ENCODE data around the gene LRRC75A. TPM values are rescaled to one million over a fixed set of nuclear protein-coding genes. Genes with fewer than 3 reads are reported as not detected.

The LRRC75A gene
- total and polyA plus RNA-seq, 2 of the 13 experiments (the other 11 are each of a cell fraction or from before 2014, with no cell fraction given): 0.03 TPM; not detected in 1

GRCh38 chr17:16477666-16478065, 14.3 kb downstream of the LRRC75A start:
- no peak for FAIRE-seq
- H3K4me3 ChIP-seq (replicated peaks in 1 of 3; ENCODE audit: insufficient read depth in 1 of 3, low read depth in 2 of 3, low read length in 3 of 3): no peak overlapping the region
- H2AFZ ChIP-seq (ENCODE audit: low read length): no peak overlapping the region
- DNase-seq (ENCODE audit: low spot score): no peak
- H3K36me3 ChIP-seq (replicated peaks in 1 of 2; ENCODE audit: control insufficient read depth in 1 of 2, insufficient read depth in 2 of 2, low read length in 2 of 2): no peaks in the 10 kb centered on the region
- H3K9ac ChIP-seq (ENCODE audit: insufficient read depth, low read depth, low read length): no peak overlapping the region
- CTCF ChIA-PET (ENCODE audit: low intra/inter-chr PET ratio, low total read pairs): no interaction called here
- no peak overlapping the region for H3K27ac ChIP-seq (ENCODE audit: extremely low read length, insufficient read depth, low read length)
- no peaks in the 10 kb centered on the region for H3K79me2 ChIP-seq (ENCODE audit: insufficient read depth, low read length)
- peaks cover 4 to 47% of the 10 kb centered on the region in 2 experiments for H3K27me3 ChIP-seq (ENCODE audit: control insufficient read depth in 1 of 2, insufficient read depth in 2 of 2, low read length in 2 of 2)
- no peak; the same call in 2 of the 3 replicates for ATAC-seq
- intact Hi-C loops (cut with micrococcal nuclease; ENCODE audit: unreplicated experiment): no loop called here
- POLR2A ChIA-PET: interaction anchor here (0.6 kb wide), 1 partner anchor 39 kb away, joined by 3 read pairs; no protein-coding TSS in a partner anchor
- BruUV-seq (replicated peaks): no TSS peak
- no peaks in the 10 kb centered on the region; the same call in 1 of the 2 replicates for H4K20me1 ChIP-seq (ENCODE audit: insufficient read depth, low read length)
- no peak overlapping the region for H3K4me2 ChIP-seq (ENCODE audit: low read depth, low read length)
- 38% methylated on average over 4 of the region's 8 CpGs for WGBS (ENCODE audit: low lambda C conversion rate)
- no peaks in the 10 kb centered on the region for H3K9me3 ChIP-seq (ENCODE audit: low read length)
- H3K4me1 ChIP-seq (ENCODE audit: insufficient read depth, low read length): peaks cover 16% of the 10 kb centered on the region
- in situ Hi-C loops (cut with HindIII; ENCODE audit: extremely low pct_ligation_motif_present, low pct_unique_long_range_greater_than_20kb): no loop called here
- TF ChIP-seq ZMAT5 (CRISPR knock-in tag; IDR thresholded peaks at IDR 0.05; ENCODE audit: borderline replicate concordance, low read depth): no peak
- TF ChIP-seq ZBTB37 (CRISPR knock-in tag; IDR thresholded peaks at IDR 0.05): no peak
- TF ChIP-seq MAFK (conservative IDR thresholded peaks at IDR 0.05 in 1 of 2, IDR thresholded peaks at IDR 0.05 in 1 of 2; ENCODE audit: low read length in 2 of 2): no peak
- no peak for TF ChIP-seq ZMYM4 (CRISPR knock-in tag; IDR thresholded peaks at IDR 0.05)
- no peak for TF ChIP-seq KAT7 (CRISPR knock-in tag; IDR thresholded peaks at IDR 0.05; ENCODE audit: borderline replicate concordance)
- TF ChIP-seq ZNF616 (CRISPR knock-in tag; IDR thresholded peaks at IDR 0.05; ENCODE audit: low read depth): no peak
- no peak for TF ChIP-seq GMEB1 (CRISPR knock-in tag; IDR thresholded peaks at IDR 0.05; ENCODE audit: borderline replicate concordance)
- no peak for TF ChIP-seq BHLHE40 (IDR thresholded peaks at IDR 0.05; ENCODE audit: low read length)
- no peak for TF ChIP-seq ZNF577 (CRISPR knock-in tag; IDR thresholded peaks at IDR 0.05; ENCODE audit: borderline replicate concordance, low read depth)
- TF ChIP-seq SPEN (CRISPR knock-in tag; IDR thresholded peaks at IDR 0.05; ENCODE audit: low read depth): no peak
- no peak for TF ChIP-seq RBM39 (IDR thresholded peaks at IDR 0.05; ENCODE audit: low read depth, low read length, poor library complexity, severe bottlenecking)
- TF ChIP-seq ZFAT (CRISPR knock-in tag; conservative IDR thresholded peaks at IDR 0.05): no peak
- no peak for TF ChIP-seq ZNF326 (CRISPR knock-in tag; IDR thresholded peaks at IDR 0.05; ENCODE audit: borderline replicate concordance)
- TF ChIP-seq ZNF674 (CRISPR knock-in tag; IDR thresholded peaks at IDR 0.05; ENCODE audit: low read depth): no peak
- no peak for TF ChIP-seq ZNF792 (CRISPR knock-in tag; IDR thresholded peaks at IDR 0.05)
- TF ChIP-seq ZNF609 (CRISPR knock-in tag; IDR thresholded peaks at IDR 0.05; ENCODE audit: borderline replicate concordance): no peak
- TF ChIP-seq ZFP41 (CRISPR knock-in tag; IDR thresholded peaks at IDR 0.05; ENCODE audit: borderline replicate concordance): no peak
